DND-41 (cell line): ENCODE data around the gene L1TD1.

Experiments used
- ATAC-seq: fragments of 200-7000 bp; cut with Tn5 transposase; 3 replicates; pipeline ENCODE4 v1.9.1; 2021; ENCODE audit warnings: low read depth; ENCODE audit not compliant: insufficient read depth
- DNase-seq: peaks from one replicate; pipeline ENCODE4 v3.0.0-alpha.2; 2020
- H2AFZ ChIP-seq: 2 replicates; pipeline ENCODE4 v1.6.0; 2012; ENCODE audit warnings: low read depth, low read length
- H3K27ac ChIP-seq: 2 replicates; pipeline ENCODE4 v1.5.1; 2012; ENCODE audit warnings: low read length, inconsistent platforms
- H3K27me3 ChIP-seq: fragments of 200-600 bp; sonication (generic); 2 replicates; pipeline ENCODE4 v1.6.0; 2012; ENCODE audit warnings: low read length, mild to moderate bottlenecking, inconsistent platforms; ENCODE audit not compliant: insufficient read depth, poor library complexity
- H3K36me3 ChIP-seq: 2 replicates; pipeline ENCODE4 v1.5.1; 2012; ENCODE audit warnings: low read length, inconsistent platforms; ENCODE audit not compliant: insufficient read depth
- H3K4me1 ChIP-seq: 2 replicates; pipeline ENCODE4 v1.5.1; 2012; ENCODE audit warnings: mild to moderate bottlenecking, low read length; ENCODE audit not compliant: insufficient read depth
- H3K4me2 ChIP-seq: 2 replicates; pipeline ENCODE4 v1.6.0; 2012; ENCODE audit warnings: mild to moderate bottlenecking, moderate library complexity, low read length, inconsistent platforms; ENCODE audit not compliant: insufficient read depth
- H3K4me3 ChIP-seq, 2 experiments: fragments of 200-600 bp in 1 of 2; shearing (Covaris generic) in 1 of 2; 2 replicates each; pipeline ENCODE4 v1.5.1; 2012 to 2016; ENCODE audit warnings: inconsistent platforms in 2 of 2, low read length in 2 of 2, mild to moderate bottlenecking in 2 of 2, low read depth in 1 of 2, moderate library complexity in 1 of 2
- H3K79me2 ChIP-seq: 2 replicates; pipeline ENCODE4 v1.6.0; 2012; ENCODE audit warnings: low read length, inconsistent platforms; ENCODE audit not compliant: insufficient read depth
- H3K9ac ChIP-seq: 2 replicates; pipeline ENCODE4 v1.6.0; 2012; ENCODE audit warnings: low read depth, mild to moderate bottlenecking, inconsistent platforms, low read length, moderate library complexity
- H3K9me3 ChIP-seq: 2 replicates; pipeline ENCODE4 v1.5.1; 2012; ENCODE audit warnings: low read length, moderate library complexity, mild to moderate bottlenecking, inconsistent platforms; ENCODE audit not compliant: insufficient read depth, severe bottlenecking
- H4K20me1 ChIP-seq: 2 replicates; pipeline ENCODE4 v1.6.0; 2012; ENCODE audit warnings: low read length; ENCODE audit not compliant: insufficient read depth
- CTCF ChIP-seq: IDR thresholded peaks from 2 replicates; pipeline ENCODE4 v1.5.1; 2012; ENCODE audit warnings: borderline replicate concordance, low read length, moderate library complexity, mild to moderate bottlenecking; ENCODE audit not compliant: poor library complexity, severe bottlenecking; ENCODE audit errors: extremely low read depth
- EZH2 ChIP-seq: IDR thresholded peaks from 3 replicates; pipeline ENCODE4 v1.6.1; 2012; ENCODE audit warnings: borderline replicate concordance, low read depth, mild to moderate bottlenecking, moderate library complexity, low read length, inconsistent platforms; ENCODE audit not compliant: severe bottlenecking

Gene L1TD1

GRCh38 chr1:62260688-62261087 is 66.0 kb downstream of the L1TD1 start:
- no peak for TF ChIP-seq CTCF
- TF ChIP-seq EZH2 = no peak
- DNase-seq (no peak), ATAC-seq (no peak)
- no peaks in the 10 kb centered on the region for H3K9me3 ChIP-seq
- H2AFZ ChIP-seq = no peak overlapping the region
- H3K4me1 ChIP-seq = no peaks in the 10 kb centered on the region
- H3K9ac ChIP-seq = no peak overlapping the region
- no peak overlapping the region for H3K4me3 ChIP-seq
- no peaks in the 10 kb centered on the region for H3K79me2 ChIP-seq
- no peaks in the 10 kb centered on the region for H3K27me3 ChIP-seq
- no peak overlapping the region for H3K27ac ChIP-seq
- H3K36me3 ChIP-seq = no peaks in the 10 kb centered on the region
- H3K4me2 ChIP-seq = no peak overlapping the region
- H4K20me1 ChIP-seq = no peaks in the 10 kb centered on the region
